Measurements from ENCODE around the gene DUSP7. TPM values are rescaled to one million over a fixed set of nuclear protein-coding genes. Genes with fewer than 3 reads are reported as not detected.
"Not testable (repeated sequence)": the region's sequence is repeated elsewhere in the genome, so short reads cannot be mapped to it uniquely, and the experiment has no call there.

DUSP7 gene
- total RNA-seq, 1 donor = 7.0 TPM

DNA sequence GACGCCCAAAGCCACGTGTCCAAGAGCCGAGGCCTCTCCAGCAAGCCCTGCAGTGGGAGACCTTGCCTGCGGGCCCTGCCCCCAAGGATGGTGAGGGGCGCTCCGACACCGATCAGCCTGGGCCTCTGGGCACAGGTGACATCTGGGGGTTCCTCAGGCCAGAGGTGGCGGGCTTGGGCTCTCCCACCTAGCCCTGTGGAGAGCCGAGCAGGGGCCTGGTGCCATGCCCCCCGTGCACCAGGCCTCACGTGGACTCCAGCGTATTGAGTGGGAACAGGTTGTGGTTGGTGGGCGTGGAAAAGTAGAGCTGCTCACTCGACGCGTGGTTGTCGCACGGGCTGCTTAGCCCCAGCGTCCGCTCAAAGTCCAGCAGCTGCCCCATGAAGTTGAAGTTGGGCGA is 5.8 kb downstream of the DUSP7 start:
- Histone ChIP-seq H3K4me1 (ENCODE audit: insufficient read depth, low read length) (peaks cover 61% of the 10 kb centered on the region), H3K4me3 (ENCODE audit: low read length) (no peak overlapping the region)

DNA sequence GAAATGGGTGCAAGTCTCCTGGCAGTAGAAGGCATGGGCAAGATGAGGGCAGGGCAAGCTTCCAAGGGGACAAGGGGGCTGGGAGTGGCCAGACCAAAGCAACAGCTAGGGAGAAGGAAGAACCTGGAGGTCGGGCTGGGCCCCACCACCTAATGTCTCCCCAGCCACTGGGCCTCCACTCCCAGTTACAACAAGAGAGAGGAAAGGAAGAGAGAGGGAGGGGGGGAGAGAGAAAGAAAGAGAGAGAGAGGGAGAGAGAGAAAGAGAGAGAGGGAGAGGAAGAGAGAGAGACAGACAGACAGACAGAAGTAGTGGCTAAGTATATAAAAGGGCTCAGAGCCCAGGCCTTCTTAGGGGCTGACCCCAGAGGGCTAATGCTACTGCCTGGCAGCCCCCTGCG is 6.9 kb downstream of the DUSP7 start:
- H3K4me1 ChIP-seq (ENCODE audit: insufficient read depth, low read length) = peaks cover 51% of the 10 kb centered on the region
- no peaks in the 10 kb centered on the region for H3K9me3 ChIP-seq (ENCODE audit: low read depth, low read length)
- H3K27me3 ChIP-seq (ENCODE audit: insufficient read depth, low read length) = no peaks in the 10 kb centered on the region
- no peak overlapping the region for H3K4me3 ChIP-seq (ENCODE audit: low read length)

More for the DNA sequence above, 5.8 kb downstream of the DUSP7 start:
- H3K9me3 ChIP-seq (ENCODE audit: low read depth, low read length) = no peaks in the 10 kb centered on the region
- H3K27me3 ChIP-seq (ENCODE audit: insufficient read depth, low read length) = no peaks in the 10 kb centered on the region

DNA sequence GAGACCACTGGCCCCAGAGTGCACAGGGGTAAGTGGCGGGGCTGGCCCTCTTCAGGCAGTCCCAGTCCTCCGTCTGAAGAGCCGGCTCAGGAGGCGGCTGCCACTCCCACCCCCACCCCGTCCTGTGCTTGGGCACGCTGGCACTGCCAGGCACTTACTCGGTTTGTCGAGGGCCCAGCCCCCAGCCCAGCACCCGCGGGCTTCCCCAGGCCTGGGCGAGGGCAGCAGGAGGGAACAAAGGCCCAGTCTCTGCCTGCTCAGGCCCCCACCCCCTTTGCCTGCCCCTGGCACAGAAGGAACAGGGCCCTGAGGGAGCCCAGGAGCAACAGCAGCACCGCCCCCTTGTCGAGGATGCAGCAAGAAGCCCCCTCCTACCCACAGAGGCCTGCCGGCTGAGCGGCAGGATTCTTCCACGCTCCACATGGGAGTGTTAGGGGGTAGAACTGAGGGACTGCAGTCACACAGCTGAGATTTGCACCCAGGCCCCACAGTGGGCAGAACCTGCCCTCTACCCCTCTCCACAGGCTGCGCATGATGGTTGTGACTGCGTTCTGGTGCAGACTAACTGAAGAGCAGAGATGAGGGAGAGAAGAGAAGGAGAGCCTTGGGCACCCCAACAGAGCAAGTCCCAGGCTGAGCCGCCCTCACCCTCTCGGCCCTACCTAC is 8.9 kb downstream of the DUSP7 start:
- Histone ChIP-seq H3K4me1 (ENCODE audit: insufficient read depth, low read length) (peaks cover 30% of the 10 kb centered on the region), H3K27me3 (ENCODE audit: insufficient read depth, low read length) (no peaks in the 10 kb centered on the region), H3K9me3 (ENCODE audit: low read depth, low read length) (no peaks in the 10 kb centered on the region), H3K4me3 (ENCODE audit: low read length) (no peak overlapping the region)

DNA sequence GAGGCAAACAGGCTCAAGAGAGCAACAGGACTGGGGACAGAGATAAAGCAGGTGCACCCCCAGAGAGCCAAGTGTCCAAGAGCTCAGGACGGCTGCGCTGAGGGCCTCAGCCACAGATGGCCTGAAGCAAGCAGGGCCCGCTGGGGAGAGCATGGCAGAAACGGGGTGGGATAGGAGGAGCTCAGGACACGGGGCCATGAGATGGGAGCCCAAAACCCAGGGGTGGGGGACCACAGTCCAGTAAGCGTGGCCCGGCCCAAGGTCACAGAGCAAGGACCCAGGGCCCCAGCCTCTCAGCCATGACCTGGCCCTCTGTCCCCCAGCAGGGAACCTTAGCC is 9.5 kb downstream of the DUSP7 start:
- H3K9me3 ChIP-seq (ENCODE audit: low read depth, low read length) = no peaks in the 10 kb centered on the region
- peaks cover 25% of the 10 kb centered on the region for H3K4me1 ChIP-seq (ENCODE audit: insufficient read depth, low read length)
- H3K4me3 ChIP-seq (ENCODE audit: low read length) = no peak overlapping the region
- H3K27me3 ChIP-seq (ENCODE audit: insufficient read depth, low read length) = no peaks in the 10 kb centered on the region

DNA sequence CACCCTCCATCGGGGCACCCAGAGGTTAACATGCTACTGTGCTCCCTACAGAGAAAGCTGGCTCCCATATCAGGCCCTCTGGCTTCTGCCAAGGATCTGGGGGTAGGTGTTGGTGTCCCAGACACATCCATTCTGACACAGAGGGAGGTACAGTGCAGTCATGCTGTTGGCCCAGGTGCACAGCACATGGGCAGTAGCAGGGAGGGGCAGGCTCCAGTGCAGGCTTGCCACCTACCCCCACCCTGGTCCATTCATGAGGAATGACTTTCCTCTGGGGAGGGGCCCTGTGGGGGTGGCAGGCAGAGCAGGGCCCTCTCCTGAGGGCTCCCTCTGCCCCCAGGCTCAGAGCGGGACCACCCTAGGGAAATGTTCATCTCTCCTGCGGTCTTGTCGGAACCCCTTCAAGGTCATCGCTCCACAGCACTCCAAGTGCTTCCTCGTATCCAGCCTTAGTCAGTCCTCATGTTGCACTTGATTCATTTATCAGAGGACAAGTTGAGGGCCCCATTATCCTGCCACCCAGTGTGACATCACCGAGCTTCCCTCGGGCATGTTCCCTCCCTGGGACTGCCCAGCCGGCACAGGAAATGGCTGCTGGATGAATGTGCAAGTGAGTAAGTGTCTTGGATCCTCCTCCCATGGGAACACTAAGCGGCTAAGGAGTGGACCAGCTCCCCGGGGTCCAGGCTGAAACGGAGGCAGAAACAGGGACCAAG is 10.0 kb downstream of the DUSP7 start:
- H3K9me3 ChIP-seq (ENCODE audit: low read depth, low read length) = no peaks in the 10 kb centered on the region
- H3K4me3 ChIP-seq (ENCODE audit: low read length) = no peak overlapping the region
- H3K27me3 ChIP-seq (ENCODE audit: insufficient read depth, low read length) = no peaks in the 10 kb centered on the region
- peaks cover 19% of the 10 kb centered on the region for H3K4me1 ChIP-seq (ENCODE audit: insufficient read depth, low read length)

DNA sequence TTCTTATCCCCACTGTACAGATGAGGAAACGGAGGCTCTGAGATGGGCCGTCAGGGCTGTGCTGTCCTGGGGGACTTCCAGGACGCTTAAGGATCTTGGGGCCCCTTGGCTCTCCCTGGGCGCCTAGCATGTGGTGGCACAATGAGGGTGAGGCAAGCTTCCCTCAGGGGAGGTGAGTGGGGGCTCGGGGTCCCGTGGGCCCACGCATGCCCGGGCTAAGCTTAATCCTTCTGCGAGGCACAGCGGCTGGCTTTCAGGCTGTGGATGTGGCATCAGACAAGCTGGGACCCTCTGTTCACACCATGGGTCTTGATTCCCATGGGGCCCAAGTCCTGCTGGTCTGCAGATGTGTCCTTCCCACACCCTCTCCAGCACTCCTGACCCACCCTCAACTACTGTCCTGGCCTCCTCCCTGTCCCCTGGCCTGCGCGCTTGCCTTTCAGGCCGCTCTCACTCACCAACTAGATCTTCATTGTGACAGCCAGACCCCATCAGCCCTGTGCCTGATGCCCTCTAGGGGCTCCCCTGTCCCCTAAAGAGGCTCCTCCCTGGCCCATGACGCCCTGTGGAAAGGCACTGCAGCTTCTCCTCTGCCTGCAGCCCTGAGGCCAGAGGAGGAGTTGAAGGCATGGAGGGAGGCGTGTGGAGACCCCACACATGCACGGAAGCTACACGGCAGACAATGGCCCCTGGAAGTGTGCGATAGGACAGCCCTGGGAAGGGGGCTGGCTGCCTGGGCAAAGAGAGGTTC is 11.3 kb downstream of the DUSP7 start:
- Histone ChIP-seq H3K27me3 (ENCODE audit: insufficient read depth, low read length) (no peaks in the 10 kb centered on the region), H3K4me1 (ENCODE audit: insufficient read depth, low read length) (peaks cover 8% of the 10 kb centered on the region), H3K9me3 (ENCODE audit: low read depth, low read length) (no peaks in the 10 kb centered on the region)

DNA sequence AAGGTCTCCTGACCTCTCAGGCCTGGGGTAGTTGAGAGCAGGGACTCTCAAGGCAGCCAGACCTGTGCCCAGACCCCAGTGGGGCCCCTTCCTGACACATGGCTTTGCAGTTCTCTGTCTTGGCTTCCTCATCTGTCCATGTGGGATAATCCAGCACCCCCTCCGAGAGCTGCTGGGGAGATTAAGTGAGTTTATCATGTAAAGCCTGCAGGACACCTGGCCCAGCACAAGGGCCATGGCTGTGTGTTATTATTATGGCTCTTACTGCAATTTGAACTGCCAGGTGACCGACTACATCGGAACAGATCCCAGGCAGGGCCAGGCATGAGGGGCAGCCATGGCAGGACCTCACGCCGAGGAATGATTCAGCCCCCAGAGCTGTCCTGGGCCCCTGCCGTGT is 12.6 kb downstream of the DUSP7 start:
- H3K4me3 ChIP-seq (ENCODE audit: low read length) = no peak overlapping the region
- no peaks in the 10 kb centered on the region for H3K4me1 ChIP-seq (ENCODE audit: insufficient read depth, low read length)
- H3K9me3 ChIP-seq (ENCODE audit: low read depth, low read length) = no peaks in the 10 kb centered on the region
- H3K27me3 ChIP-seq (ENCODE audit: insufficient read depth, low read length) = no peaks in the 10 kb centered on the region

More for the DNA sequence above, 11.3 kb downstream of the DUSP7 start:
- H3K4me3 ChIP-seq (ENCODE audit: low read length) = no peak overlapping the region

DNA sequence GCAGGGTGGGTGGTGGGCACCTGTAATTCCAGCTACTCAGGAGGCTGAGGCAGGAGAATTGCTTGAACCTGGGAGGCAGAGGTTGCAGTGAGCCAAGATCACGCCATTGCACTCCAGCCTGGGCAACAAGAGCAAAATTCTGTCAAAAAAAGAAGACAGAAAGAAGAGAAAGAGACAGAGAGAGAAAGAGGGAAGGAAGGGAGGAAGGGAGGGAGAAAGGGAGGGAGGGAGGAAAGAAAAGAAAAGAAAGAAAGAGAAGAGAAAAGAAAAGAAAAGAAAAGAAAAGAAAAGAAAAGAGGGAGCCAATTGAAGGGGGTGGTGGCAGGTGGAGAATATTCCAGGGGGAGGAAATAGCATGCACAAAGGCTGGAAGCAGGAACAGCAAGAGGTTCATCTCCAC is 13.3 kb downstream of the DUSP7 start:
- H3K4me1 ChIP-seq (ENCODE audit: insufficient read depth, low read length); H3K4me3 ChIP-seq (ENCODE audit: low read length); H3K27me3 ChIP-seq (ENCODE audit: insufficient read depth, low read length); H3K9me3 ChIP-seq (ENCODE audit: low read depth, low read length): not testable (repeated sequence)

DNA sequence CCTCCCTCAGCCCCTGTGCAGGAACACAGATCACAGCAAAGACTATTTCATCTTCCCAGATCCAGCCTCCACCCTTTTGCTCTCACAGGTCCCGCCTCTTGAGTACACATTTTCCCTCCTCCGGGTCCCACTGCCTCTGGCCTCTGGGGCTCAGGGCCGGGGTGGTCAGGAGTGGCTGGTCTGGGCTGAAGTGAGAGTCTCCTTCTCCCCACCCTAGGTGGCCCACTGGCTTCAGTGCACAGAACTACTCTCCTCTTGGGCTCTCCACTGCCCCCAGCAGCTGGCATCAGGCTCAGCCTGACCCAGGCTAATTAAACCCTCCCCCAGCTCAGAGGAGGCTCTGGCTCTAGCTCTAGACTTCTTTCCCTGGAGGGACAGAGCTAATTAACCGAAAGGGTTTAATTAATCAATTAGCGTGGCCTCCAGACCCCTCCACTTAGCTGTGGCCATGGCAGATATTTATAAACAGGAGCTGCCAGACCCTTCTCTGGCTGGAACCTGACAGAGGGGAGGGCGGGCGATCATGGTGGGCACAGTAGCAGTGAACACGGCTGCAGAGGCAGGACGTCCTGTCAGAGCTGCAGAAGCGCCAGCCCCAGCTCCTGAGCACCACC is 15.1 kb downstream of the DUSP7 start:
- Histone ChIP-seq H3K9me3 (ENCODE audit: low read depth, low read length) (no peaks in the 10 kb centered on the region), H3K4me1 (ENCODE audit: insufficient read depth, low read length) (no peaks in the 10 kb centered on the region), H3K4me3 (ENCODE audit: low read length) (no peak overlapping the region), H3K27me3 (ENCODE audit: insufficient read depth, low read length) (no peaks in the 10 kb centered on the region)

DNA sequence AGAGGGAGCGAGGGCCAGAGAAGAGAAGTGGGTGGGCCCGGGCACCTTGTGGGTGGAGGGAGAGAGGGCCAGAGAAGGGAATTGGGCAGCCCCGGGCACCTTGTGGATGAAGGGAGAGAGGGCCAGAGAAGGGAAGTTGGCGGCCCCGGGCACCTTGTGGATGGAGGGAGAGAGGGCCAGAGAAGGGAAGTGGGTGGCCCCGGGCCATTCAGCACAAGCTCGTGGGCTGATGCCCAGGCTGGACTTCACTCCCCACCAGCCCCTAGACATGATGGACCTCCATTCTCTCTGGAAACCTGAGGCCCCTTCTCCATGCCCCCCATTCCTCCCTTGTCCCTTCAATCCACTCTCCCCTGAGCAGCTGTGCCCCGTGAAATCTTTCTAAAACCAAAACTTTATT is 15.8 kb downstream of the DUSP7 start:
- Histone ChIP-seq H3K9me3 (ENCODE audit: low read depth, low read length) (no peaks in the 10 kb centered on the region), H3K4me3 (ENCODE audit: low read length) (no peak overlapping the region), H3K27me3 (ENCODE audit: insufficient read depth, low read length) (no peaks in the 10 kb centered on the region), H3K4me1 (ENCODE audit: insufficient read depth, low read length) (no peaks in the 10 kb centered on the region)

DNA sequence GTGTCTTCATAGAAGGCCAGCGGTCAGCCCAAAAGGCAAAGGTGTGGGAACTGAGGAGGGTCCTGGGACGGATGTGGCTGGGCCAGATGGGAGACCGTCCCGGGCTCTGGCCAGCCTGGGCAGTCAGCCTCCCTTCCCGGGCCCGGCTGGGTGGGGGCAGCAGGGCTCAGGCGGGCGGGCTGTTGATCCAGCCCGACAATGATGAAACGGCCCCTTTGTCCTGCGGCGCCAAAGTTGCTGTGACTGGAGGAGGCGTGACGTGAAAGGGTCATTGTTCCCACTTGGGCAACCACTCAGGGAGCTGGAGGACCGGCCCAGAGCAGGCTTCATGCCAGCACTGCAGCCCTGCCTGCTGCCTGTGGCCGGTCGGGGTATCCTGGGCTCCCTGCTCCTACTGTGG is 16.5 kb downstream of the DUSP7 start:
- H3K4me1 ChIP-seq (ENCODE audit: insufficient read depth, low read length) = no peaks in the 10 kb centered on the region
- no peaks in the 10 kb centered on the region for H3K27me3 ChIP-seq (ENCODE audit: insufficient read depth, low read length)
- no peaks in the 10 kb centered on the region for H3K9me3 ChIP-seq (ENCODE audit: low read depth, low read length)
- no peak overlapping the region for H3K4me3 ChIP-seq (ENCODE audit: low read length)

DNA sequence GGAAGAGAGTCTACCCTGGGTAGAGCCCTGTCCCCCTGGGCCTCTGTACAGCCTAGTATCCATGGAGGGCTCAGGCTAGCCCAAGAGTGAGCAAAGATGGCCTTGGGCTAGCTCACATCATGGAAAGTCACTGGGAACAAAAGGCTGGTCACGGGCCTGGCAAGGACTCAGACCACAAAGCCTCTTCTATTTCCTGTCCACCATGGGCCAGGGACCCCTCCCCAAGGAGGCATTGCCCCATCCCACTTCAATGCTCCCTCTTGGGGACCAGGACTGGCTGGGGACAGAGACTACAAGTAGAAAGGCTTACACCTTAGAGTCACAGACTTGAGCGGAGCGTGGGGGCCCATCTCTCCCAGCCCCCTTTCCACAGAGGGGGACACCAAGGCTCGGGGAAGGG is 16.9 kb downstream of the DUSP7 start:
- Histone ChIP-seq H3K4me1 (ENCODE audit: insufficient read depth, low read length) (no peaks in the 10 kb centered on the region), H3K27me3 (ENCODE audit: insufficient read depth, low read length) (no peaks in the 10 kb centered on the region), H3K9me3 (ENCODE audit: low read depth, low read length) (no peaks in the 10 kb centered on the region), H3K4me3 (ENCODE audit: low read length) (no peak overlapping the region)

DNA sequence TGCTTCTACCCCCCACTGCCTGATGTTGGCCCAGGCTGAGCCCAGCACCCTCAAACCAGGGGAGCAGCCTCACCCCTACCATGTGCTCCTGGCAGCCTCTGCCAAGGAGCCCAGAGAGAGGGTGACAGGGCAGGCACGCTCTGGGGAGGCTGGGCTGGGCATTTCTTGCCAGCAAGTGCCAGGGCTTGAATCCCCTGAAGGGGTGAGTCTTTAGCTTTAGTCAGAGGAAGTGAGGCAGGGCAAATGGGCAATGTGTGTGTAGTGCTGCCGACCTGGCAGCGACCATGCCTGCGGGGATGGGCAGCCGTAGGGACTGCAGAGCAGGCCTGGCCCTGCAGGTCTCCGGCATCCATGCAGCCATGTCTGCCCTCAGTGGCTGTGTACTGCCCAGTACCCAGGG is 18.1 kb downstream of the DUSP7 start:
- Histone ChIP-seq H3K9me3 (ENCODE audit: low read depth, low read length) (no peaks in the 10 kb centered on the region), H3K4me3 (ENCODE audit: low read length) (no peak overlapping the region), H3K4me1 (ENCODE audit: insufficient read depth, low read length) (no peaks in the 10 kb centered on the region), H3K27me3 (ENCODE audit: insufficient read depth, low read length) (no peaks in the 10 kb centered on the region)

DNA sequence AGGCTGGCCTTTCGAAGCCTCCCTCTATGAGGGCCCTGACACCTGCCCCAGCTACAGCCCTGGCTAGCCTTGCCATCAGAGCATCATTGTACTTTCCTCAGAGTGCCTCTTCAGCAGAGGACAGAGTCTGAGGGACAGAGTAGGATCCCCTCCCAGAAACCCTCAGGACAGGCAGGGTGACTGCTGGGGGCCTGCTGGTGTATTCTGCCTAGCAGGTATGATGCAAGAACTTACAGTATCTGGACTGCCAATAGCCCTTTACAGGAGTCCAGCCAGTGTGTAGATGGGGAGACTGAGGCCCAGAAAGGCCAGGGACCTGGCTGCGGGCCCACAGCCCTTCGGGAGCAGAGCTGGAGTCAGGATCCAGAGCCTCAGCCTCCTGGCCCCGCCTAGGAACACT is 19.1 kb downstream of the DUSP7 start:
- Histone ChIP-seq H3K4me3 (ENCODE audit: low read length) (no peak overlapping the region), H3K9me3 (ENCODE audit: low read depth, low read length) (no peaks in the 10 kb centered on the region), H3K4me1 (ENCODE audit: insufficient read depth, low read length) (no peaks in the 10 kb centered on the region), H3K27me3 (ENCODE audit: insufficient read depth, low read length) (no peaks in the 10 kb centered on the region)

DNA sequence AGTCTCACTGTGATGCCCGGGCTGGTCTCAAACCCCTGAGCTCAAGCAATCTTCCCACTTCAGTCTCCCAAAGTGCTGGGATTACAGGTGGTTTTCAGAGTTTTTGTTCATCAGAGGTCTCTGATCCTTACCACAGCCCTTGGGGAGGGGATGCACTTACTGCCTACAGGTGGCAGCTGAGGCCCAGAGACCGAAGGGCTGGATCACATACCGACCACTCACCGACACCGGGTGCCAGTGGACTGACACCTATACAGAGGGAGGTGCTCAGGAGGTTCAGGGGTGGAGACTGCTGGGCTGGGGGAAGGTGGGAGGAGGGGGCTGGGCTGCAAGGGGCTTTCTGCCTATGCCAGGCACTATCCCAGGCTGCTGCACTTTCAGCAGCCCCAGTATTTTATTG is 19.5 kb downstream of the DUSP7 start:
- Histone ChIP-seq H3K27me3 (ENCODE audit: insufficient read depth, low read length) (no peaks in the 10 kb centered on the region), H3K4me3 (ENCODE audit: low read length) (no peak overlapping the region), H3K9me3 (ENCODE audit: low read depth, low read length) (no peaks in the 10 kb centered on the region), H3K4me1 (ENCODE audit: insufficient read depth, low read length) (no peaks in the 10 kb centered on the region)

Data from mononuclear cell (primary cell).